NCI-H2107 (cell line): Measurements from ENCODE around the gene SCYGR6.
"Not testable (repeated sequence)": the region's sequence is repeated elsewhere in the genome, so short reads cannot be mapped to it uniquely, and the experiment has no call there.

Source experiments
- DNase-seq: peaks from one replicate; lab custom pipeline; 2025; lab: John Stamatoyannopoulos, UW

Gene SCYGR6, protein sequence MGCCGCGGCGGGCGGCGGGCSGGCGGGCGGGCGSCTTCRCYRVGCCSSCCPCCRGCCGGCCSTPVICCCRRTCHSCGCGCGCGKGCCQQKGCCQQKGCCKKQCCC

GRCh38 chr2:227724394-227725039 is at the start of gene SCYGR6:
SCYGR6 (minus strand) TSS chr2:227724757; CDS start chr2:227724757, 0 bp downstream.
- DNase-seq = no peak

- DNase-seq = no peak
Observed at GRCh38 chr2:227774011-227774624, 49.6 kb upstream of the SCYGR6 start.

DNA sequence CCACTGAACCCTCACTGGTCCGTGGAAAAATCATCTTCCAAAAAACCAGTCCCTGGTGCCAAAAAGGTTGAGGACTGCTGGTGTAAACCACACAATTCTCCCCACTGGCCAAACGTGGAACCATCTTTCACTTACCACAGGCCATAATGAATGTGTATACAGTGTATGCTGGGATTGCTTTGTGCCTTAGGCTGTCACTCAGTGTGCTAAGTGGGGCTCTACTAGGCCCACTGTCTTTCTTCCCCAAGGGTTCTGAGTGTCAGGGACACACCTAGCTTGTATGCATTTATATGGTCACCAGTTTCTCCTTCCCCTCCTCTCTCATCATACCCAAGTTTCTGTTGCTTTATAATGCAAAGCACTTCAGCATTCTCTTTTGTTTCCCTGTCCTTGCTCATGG is 48.4 kb upstream of the SCYGR6 start:
- no peak for DNase-seq

- DNase-seq = peak; percentile 45
Observed at GRCh38 chr2:227772197-227772661, 47.7 kb upstream of the SCYGR6 start.

GRCh38 chr2:227767830-227768229 is 43.3 kb upstream of the SCYGR6 start:
- no peak for DNase-seq

- peak; percentile 29 for DNase-seq
Observed at GRCh38 chr2:227766373-227766883, 41.9 kb upstream of the SCYGR6 start.

GRCh38 chr2:227765788-227766372 is 41.3 kb upstream of the SCYGR6 start:
- no peak for DNase-seq

- DNase-seq = no peak
Observed at GRCh38 chr2:227761740-227762476, 37.4 kb upstream of the SCYGR6 start.

DNA sequence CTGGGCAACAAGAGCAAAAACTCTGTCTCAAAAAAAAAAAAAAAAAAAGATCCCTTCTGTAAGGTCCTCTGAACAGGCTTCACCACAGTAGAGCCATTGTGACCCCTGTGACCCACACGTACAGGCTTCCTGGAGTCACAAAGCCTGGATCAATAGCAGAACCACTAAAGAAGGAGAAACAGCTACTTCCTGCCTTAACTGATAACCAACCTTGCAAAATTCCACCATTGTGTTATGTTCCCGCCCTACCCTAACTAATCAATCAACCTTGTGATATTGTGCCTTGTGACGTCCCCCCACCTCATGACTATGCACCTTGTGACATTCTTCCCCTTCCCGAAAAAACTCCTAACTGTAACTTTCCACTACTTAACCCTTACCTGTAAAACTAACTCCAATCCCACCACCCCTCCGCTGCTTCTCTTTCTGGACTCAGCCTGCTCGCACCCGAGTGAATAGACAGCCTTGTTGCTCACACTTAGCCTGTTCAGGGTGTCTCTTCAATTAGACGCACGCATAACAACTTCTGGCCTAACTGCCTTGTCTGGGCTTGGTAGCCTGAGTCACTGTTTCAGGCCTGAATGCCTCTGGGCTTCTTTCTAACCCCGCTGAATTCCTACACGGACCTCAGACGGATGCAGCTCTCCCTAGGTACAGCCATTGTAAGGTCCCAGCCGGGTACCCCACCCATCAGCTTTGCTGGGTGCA is 35.0 kb upstream of the SCYGR6 start:
- DNase-seq = no peak

GRCh38 chr2:227756261-227756660 is 31.7 kb upstream of the SCYGR6 start:
- DNase-seq = not testable (repeated sequence)

- no peak for DNase-seq
Observed at GRCh38 chr2:227748079-227748478, 23.5 kb upstream of the SCYGR6 start.

GRCh38 chr2:227745594-227745993 is 21.0 kb upstream of the SCYGR6 start, which contains the start of gene SCYGR8:
SCYGR8 (plus strand) TSS chr2:227745894; CDS start chr2:227745894, 0 bp downstream.
- DNase-seq = no peak

- DNase-seq = not testable (repeated sequence)
Observed at GRCh38 chr2:227740705-227741104, 16.1 kb upstream of the SCYGR6 start.

DNA sequence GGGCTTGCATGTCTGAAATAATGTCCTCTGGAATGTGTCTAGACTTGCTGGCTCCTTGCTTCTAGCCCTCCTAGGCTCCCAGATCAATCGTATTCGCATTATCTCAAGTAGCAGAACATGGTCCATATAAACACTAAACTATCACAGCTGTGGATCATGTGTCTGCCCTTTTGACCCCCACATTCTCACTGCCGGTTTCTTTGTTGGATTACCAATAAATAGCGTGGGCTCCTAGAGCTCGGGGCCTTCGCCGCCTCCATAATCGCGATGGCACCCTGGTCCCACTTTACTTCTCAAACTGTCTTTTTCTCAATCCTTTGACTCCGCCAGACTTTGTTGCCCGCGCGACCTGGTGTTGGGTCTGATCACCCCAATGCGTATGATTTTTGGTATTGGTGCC is 14.8 kb upstream of the SCYGR6 start:
- DNase-seq = no peak

GRCh38 chr2:227728035-227728434 is 3.5 kb upstream of the SCYGR6 start, which contains the start of gene SCYGR7:
SCYGR7 (plus strand) TSS chr2:227728335; CDS start chr2:227728335, 0 bp downstream.
- no peak for DNase-seq

- not testable (repeated sequence) for DNase-seq
Observed at GRCh38 chr2:227722821-227723220, 1.7 kb downstream of the SCYGR6 start.

DNA sequence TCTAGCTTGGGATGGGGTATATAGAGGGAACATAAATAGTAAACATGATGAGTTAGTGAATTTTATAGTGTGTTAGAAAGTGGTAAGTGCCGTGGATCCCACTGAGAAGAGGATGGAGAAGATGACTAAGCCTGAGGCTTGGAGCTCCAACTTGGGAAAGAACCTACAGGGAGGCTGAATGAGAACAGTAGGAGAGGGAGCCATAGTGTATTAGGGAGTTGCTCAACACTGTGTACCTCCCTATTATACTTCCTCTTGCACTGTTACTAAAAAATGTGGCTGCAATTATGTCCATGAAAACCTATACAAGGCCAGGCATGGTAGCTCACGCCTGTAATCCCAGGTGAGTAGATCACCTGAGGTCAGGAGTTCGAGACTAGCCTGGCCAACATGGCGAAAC is 3.9 kb downstream of the SCYGR6 start:
- DNase-seq = no peak

GRCh38 chr2:227719641-227720040 is 4.9 kb downstream of the SCYGR6 start:
- DNase-seq = no peak

DNA sequence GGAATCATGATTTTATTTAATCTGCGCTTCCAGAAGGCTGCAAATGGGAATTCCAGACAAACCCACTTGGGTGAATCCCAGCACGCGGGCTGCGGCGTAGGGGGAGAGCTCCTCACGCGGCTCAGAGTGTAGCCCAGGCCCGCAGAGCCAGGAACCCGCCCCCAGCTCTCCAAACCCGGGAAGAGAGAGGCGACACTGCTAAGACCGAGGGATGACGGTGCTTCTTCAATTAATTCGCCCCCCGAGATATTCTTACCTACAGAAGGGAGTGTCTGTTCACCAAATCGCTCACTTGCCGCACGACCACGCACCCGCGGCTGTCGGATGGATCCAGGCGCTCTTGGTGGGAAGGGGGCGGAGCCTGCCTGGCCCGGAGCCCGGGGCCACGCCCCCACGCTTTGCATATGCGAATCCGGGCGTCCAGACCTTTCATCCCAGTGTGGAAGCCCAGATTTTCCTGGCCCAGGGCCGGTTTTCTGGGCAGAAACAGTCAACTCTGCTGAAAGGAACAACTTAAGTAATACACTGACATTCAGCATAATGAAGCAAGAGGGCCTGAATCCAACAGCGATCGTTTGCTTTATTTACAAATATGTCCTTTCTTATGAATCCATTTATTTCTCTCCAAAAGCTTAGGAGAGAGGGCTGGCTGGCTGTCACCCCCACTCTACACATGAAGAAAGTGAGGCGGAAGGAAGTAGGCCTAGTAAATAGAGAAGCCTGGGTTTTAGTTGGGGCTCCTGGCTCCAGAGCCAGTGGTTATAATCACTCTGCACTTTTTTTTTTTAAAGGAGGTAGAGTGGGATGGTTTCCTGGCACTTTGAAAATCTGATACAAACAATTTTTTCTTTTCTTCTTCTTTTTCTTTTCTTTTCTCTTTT is 6.6 kb downstream of the SCYGR6 start, which contains the start of gene SLC19A3:
Gene SLC19A3 (minus strand): TSS at position 342 of the 881 bp plus-strand sequence. CDS start 15,710 bp downstream, outside the sequence.
- no peak for DNase-seq

DNA sequence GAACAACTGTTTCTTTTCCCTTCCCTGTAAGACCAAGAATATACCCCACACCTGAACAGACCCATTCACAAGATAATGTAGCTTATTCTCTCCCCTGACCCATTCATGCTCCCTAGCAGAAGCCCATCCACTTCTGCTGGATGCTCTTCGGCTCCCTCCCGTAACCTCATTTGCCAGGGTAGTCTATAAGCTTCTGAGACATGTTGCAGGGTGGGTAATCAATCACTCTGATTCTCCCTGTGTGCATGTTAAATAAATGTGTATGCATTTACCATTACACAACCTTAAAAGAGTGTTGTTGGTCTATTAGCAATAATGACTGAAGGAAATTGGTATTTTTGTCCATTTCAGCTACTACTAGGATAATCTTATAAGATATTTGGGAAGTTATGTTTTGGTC is 8.1 kb downstream of the SCYGR6 start:
- no peak for DNase-seq
